ENCODE measurements around the gene NOS2.
A peak's percentile ranks its signal among the peaks of the same experiment; 100 is the strongest.

The NOS2 gene

DNA sequence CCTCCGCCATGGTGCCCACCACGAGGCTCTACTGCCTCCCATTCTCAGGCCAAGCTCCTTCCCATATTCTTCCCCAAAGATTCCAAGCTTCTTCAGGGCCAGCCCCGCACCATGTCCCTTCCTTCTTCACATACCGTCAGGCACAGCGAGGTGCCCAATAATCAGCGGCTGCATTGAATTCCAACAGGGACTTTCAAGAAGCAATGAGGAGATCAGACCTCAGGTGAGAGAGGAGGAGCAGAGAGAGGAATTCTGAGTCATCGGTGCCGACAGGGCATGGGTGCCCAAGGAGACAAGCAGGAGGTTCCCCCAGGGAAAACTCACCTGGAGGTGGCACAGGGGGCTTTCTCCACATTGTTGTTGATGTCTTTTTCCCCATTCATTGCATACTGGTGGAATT, 2.0 kb downstream of the NOS2 start:
- TF ChIP-seq, protein P1, sequence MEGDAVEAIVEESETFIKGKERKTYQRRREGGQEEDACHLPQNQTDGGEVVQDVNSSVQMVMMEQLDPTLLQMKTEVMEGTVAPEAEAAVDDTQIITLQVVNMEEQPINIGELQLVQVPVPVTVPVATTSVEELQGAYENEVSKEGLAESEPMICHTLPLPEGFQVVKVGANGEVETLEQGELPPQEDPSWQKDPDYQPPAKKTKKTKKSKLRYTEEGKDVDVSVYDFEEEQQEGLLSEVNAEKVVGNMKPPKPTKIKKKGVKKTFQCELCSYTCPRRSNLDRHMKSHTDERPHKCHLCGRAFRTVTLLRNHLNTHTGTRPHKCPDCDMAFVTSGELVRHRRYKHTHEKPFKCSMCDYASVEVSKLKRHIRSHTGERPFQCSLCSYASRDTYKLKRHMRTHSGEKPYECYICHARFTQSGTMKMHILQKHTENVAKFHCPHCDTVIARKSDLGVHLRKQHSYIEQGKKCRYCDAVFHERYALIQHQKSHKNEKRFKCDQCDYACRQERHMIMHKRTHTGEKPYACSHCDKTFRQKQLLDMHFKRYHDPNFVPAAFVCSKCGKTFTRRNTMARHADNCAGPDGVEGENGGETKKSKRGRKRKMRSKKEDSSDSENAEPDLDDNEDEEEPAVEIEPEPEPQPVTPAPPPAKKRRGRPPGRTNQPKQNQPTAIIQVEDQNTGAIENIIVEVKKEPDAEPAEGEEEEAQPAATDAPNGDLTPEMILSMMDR (IDR thresholded peaks at IDR 0.05; ENCODE audit: extremely low read depth, insufficient read depth, missing control alignments) = no peak
- in situ Hi-C loops (cut with MboI; ENCODE audit: low pct_unique_long_range_greater_than_20kb, low sequenced_read_pairs, unreplicated experiment) = no loop called here
- no peak for DNase-seq (ENCODE audit: low spot score)

DNA sequence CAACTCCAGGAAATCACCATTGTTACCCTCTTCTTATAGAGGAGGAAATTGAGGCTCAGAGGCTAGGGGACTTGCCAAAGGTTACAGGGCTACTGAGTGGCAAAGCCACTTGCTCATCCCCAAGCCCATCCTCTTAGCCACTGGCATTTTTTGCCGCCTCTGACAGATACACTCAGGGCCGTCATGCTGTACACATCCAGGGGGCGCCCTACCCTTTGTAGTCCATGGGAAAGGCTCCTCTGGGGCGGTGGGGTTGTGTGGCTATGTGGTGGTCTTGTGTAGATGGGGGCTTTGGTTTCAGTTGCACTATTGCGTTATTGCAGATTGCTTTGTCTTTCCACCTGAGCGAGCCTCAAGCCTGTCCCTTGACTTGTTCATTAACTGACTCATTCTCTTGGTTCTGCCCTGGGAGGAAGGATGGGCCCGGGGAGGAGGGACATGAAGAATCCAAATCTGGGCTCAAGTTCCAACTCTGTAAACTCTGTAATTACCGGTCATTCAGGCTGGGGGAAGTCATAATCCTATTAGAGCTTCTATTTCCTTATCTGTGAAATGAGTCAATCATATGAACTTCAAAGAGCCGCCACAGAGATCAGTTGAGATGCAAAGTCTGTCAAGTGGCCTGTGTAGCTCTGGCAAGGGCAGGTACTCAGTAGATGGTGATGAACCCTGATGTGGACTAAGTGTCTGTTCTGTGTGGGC, 2.8 kb downstream of the NOS2 start:
- TF ChIP-seq, protein P1 (IDR thresholded peaks at IDR 0.05; ENCODE audit: extremely low read depth, insufficient read depth, missing control alignments) = no peak
- in situ Hi-C loops (cut with MboI; ENCODE audit: low pct_unique_long_range_greater_than_20kb, low sequenced_read_pairs, unreplicated experiment) = no loop called here

DNA sequence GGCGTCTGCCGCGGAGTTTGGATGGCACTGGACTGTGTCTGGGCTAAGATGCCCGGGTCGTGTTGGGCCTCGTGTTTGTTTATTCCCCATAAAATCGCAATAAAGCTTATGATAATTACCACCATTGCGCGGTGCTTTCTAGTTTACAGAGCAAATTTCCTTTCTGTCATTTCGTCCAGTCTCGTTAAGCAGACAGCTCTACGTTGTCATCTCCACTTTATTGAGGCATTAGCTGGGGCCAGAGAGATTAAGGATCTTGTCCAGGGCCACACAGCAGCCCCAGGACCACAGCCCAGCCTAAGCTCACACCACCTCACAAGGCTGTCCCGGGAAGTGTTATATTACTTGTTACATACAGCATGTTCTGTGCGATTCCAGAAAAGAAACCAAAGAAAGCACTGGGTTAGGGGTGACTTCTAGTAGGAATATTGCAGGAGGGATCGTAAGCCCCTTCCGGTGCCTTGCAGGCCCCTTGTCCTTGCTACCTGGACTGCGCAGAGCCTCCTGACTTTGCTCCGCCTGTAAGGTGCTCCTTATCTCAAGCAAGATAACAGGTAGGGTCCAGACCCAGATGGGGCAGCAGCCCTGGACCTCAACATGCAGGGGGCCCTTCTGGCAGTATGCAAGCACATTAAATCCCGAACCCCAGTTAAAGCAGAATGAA, 6.3 kb downstream of the NOS2 start:
- no peak for DNase-seq (ENCODE audit: low spot score)
- TF ChIP-seq, protein P1 (IDR thresholded peaks at IDR 0.05; ENCODE audit: extremely low read depth, insufficient read depth, missing control alignments) = no peak
- in situ Hi-C loops (cut with MboI; ENCODE audit: low pct_unique_long_range_greater_than_20kb, low sequenced_read_pairs, unreplicated experiment) = no loop called here

More for the DNA sequence above, 2.8 kb downstream of the NOS2 start:
- no peak for DNase-seq (ENCODE audit: low spot score)

DNA sequence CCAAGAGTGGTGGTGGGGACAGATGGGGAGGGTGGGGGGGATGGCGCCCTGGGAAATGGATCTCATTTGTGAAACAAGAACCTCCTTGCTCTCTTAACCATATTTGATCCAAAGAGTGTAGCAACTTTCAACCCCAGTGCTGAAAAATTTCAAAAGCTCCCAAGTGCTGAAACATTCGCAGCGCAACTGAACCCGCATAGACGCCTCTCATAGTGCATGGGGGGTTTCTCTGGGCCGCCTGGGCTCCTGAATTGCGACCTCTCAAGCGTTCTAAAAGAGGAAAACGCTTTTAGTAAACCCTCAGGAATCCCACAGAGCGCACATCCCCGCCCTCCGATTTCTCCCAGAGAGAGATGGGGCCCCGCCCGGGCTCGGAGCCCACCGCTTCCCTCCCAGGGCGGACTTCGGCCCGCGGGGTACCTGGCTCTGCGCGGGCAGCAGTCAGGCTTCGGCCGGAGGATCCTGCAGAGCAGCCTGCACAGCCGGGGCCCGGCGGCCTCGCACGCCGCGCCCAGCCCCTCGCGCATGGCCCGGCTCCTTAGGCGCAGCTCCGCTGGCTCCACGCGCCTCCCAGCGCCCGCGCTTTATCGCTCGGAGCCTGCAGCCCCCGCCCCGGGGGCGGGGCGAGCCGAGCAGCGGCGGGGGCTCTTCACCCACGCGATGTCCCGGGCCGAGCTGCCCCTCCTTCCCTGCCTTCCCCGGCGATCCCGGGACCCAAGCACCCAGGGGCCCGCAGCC, 7.0 kb downstream of the NOS2 start:
- TF ChIP-seq, protein P1 (IDR thresholded peaks at IDR 0.05; ENCODE audit: extremely low read depth, insufficient read depth, missing control alignments) = no peak
- peak; percentile 55 for DNase-seq (ENCODE audit: low spot score)

DNA sequence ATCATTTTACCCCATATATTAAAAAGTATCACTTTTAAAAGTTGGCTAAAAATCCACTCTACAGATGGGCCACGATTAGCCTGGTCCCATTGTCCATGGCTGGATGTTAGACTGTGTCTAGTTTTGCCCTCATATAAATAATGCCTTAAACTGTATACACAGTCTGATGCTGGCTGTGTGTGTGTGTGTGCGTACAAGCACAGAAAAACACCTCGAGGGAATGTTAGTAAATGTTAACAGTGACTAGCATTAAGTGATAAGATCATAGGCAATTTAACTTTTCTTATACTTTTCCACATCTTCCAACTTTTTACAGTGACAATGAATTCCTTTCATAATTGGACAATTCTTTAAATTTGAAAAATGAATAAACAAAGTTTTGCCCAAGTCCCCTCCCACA, 8.2 kb downstream of the NOS2 start:
- TF ChIP-seq, protein P1 (IDR thresholded peaks at IDR 0.05; ENCODE audit: extremely low read depth, insufficient read depth, missing control alignments) = no peak
- DNase-seq (ENCODE audit: low spot score) = no peak
- in situ Hi-C loops (cut with MboI; ENCODE audit: low pct_unique_long_range_greater_than_20kb, low sequenced_read_pairs, unreplicated experiment) = no loop called here

More for the DNA sequence above, 7.0 kb downstream of the NOS2 start:
- in situ Hi-C loops (cut with MboI; ENCODE audit: low pct_unique_long_range_greater_than_20kb, low sequenced_read_pairs, unreplicated experiment) = no loop called here

DNA sequence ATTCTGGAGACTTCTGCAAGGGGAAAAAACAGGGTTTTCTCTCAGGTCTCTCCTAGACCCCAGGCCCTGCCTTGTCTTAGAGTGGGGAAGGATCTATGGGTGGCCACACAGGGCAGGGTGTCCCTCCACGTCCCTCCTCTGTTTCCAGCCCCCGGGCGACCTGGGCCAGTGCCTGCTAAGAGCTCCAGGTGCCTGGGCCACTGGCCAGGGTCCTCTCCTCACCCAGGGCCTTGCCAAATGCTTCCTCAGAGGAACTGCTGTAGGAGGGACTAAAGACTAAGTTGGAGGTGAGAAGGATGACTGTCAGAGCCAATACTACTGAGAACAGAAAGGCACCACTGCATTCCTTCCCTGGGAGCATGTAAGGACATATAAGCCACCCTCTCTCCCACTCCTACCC, 11.4 kb downstream of the NOS2 start:
- no peak for DNase-seq (ENCODE audit: low spot score)
- TF ChIP-seq, protein P1 (IDR thresholded peaks at IDR 0.05; ENCODE audit: extremely low read depth, insufficient read depth, missing control alignments) = no peak
- in situ Hi-C loops (cut with MboI; ENCODE audit: low pct_unique_long_range_greater_than_20kb, low sequenced_read_pairs, unreplicated experiment) = no loop called here

Data from GM13977 (cell line).